Posterior cingulate gyrus (tissue), 11 donors: ENCODE data around the gene OR10Z1.

Source experiments
- DNase-seq, 10 donors: peaks; one replicate each; pipeline versions ENCODE4 v3.0.0 to v3.0.0-alpha.2; 2020 to 2021; ENCODE audit warnings: mixed read lengths in 3 of 10
- intact Hi-C: fragments of 100-400 bp; cut with DNase I; formaldehyde crosslinking; loops from one replicate; pipeline ENCODE4 v1.15.1; 2023

The OR10Z1 gene

GRCh38 chr1:158604968-158605367 lies at the start of gene OR10Z1:
OR10Z1 (plus strand) TSS chr1:158605268; CDS start chr1:158606439, 1,171 bp downstream.
- intact Hi-C loops, result no loop called here
- DNase-seq, result no peak

GRCh38 chr1:158559696-158560095 lies 45.4 kb upstream of the OR10Z1 start:
- DNase-seq, result no peak
- intact Hi-C loops, result no loop called here

DNA sequence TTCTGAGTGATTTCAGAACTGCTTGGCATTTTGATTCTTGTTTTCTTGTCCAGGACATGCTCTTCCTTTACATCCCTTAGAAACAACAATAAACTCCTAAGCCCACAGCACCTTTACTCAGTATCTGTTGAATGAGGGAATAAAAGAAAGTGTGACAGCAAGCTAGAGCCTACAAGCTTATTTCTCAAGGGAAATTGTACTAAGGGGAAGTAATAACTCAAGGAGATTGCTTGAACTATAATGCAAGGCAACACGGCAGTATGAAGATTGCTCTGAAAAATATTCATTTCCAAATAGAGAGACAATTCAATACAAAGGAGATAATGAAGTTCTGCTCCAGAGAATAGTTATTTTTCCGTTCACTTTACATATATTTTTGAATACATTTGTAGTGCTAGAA lies 41.2 kb upstream of the OR10Z1 start:
- intact Hi-C loops, result no loop called here
- DNase-seq, result no peak

GRCh38 chr1:158564608-158565007 lies 40.5 kb upstream of the OR10Z1 start:
- intact Hi-C loops, result no loop called here
- DNase-seq, result no peak

DNA sequence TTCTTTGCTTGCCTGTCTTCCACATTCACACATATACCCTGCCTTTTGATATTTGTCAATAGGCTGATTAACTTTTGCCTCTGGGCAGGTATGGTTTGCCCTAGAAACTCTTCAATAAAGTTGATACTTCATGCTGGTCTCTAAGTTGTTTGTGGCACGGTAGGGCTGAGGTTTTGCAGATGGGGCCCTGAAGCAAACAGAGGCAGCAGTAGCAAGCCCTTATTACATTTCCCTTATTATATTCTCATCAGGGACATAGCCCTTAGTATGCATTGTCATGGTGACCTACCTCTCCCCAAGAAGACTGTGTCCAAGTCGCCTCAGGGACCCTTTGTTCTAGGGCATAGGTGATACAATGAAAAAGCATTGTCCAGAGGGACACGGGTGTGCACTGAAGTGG lies 34.6 kb upstream of the OR10Z1 start, which contains the start of gene OR6P1:
OR6P1 (minus strand) TSS at position 101 of the 400 bp plus-strand sequence. CDS start 6,976 bp downstream, outside the sequence.
- no peak for DNase-seq

GRCh38 chr1:158572226-158572625 lies 32.8 kb upstream of the OR10Z1 start:
- no peak for DNase-seq
- intact Hi-C loops, result no loop called here

More for the DNA sequence above, 34.6 kb upstream of the OR10Z1 start, which contains the start of gene OR6P1:
- intact Hi-C loops, result no loop called here

DNA sequence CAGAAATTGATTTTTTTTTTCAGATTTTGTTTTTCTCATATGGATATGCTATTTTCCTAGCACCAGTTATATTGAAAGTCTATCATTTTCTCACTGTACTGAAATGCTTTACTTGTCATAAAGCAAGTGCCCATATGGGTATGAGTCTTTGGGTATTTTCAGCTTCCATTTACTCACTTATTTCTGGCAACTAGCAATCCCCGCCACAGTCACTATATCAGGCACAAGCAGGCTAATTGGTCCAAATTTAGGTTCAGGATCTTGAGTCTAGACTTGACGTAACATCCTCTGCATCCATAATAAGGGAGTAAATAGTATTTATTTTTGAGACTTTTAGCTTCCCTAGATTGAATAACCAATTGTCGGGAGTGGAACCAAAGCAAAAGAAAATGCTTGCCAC lies 27.5 kb upstream of the OR10Z1 start:
- intact Hi-C loops, result no loop called here
- no peak for DNase-seq

DNA sequence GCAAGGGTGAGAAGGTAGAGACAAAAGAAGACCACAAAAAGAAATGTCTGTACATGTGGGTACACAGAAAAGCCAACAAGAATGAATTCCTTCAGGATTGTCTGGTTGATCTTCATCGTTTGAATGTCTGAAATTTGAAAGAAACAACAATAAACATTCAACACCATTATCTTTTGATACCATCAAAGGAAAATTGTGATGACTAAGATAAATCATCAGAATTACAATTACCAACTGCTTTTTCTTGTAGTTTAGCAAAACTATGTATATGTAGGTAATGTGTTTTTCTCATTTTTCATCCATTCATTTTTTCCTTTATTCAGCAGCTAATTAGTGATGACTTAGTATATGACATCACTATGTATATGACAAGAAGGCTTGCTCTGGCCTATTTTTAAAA lies 25.3 kb upstream of the OR10Z1 start, which contains the start of gene OR10X1:
OR10X1 (minus strand) TSS at position 167 of the 400 bp plus-strand sequence; CDS start at position 167, 0 bp downstream.
- DNase-seq, result no peak
- intact Hi-C loops, result no loop called here

DNA sequence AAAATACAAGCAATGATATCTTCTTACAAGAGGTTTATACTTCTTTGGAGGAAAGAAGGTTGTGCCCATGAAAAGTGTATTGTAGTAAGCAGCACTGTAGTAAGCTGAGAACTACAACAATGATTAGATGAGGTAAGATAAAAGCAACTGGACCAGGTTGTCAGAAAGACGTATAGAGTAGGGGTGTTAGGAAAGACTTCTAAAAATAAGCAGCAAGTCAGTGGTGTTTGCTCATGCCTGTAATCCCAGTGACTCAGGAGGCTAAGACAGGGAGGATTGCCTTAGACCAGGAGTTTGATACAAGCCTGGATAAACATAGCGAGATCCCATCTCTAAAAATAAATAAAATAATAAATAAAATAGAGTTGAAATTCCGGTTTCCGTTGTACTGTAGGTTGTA lies 21.1 kb upstream of the OR10Z1 start:
- intact Hi-C loops, result no loop called here
- DNase-seq, result no peak

GRCh38 chr1:158586942-158587341 lies 18.1 kb upstream of the OR10Z1 start:
- DNase-seq, result no peak
- intact Hi-C loops, result no loop called here

GRCh38 chr1:158600735-158601134 lies 4.3 kb upstream of the OR10Z1 start:
- intact Hi-C loops, result no loop called here
- no peak for DNase-seq

DNA sequence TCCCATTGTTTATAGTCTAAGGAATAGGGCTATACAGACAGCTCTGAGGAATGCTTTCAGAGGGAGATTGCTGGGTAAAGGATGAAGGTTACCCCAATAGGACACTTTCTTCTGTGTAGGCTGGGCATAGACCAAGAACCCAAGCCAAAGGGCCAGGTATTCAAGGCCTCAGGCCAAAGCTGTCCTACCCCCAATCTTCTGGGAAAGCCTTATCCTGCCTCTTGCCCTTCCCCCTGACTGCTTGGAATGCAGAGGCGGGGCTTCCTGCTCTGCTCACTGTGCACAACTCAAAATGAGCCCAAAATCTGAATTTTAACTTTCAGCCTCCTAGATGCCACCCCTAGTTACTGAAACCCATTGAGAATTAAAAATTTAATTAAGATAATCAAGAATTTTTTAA lies 2.2 kb downstream of the OR10Z1 start:
- intact Hi-C loops, result no loop called here
- DNase-seq, result no peak

GRCh38 chr1:158611916-158612315 lies 6.8 kb downstream of the OR10Z1 start:
- intact Hi-C loops, result no loop called here
- DNase-seq, result no peak

- intact Hi-C loops, result no loop called here
- no peak for DNase-seq
These were observed 8.7 kb downstream of the OR10Z1 start for GRCh38 chr1:158613764-158614163.

DNA sequence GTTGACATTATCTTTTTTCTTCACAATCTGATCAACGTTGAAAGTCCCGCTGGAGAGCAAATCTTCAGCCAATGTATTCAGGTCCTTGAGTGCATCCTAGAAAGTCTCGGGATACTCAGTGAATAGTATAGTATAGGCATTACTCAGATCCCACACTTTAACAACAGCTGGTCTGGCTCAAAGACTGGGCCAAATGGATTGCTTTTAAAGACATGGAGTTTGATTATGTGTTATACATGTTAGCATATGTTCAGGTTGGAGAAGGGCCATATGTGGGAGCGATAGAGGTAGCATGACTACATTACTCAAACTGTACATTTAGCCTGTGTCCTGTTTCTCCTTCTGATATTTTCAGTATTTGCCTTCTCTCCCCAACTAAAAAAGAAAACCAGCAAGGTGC lies 33.1 kb downstream of the OR10Z1 start:
- intact Hi-C loops, result no loop called here
- DNase-seq, result no peak

- DNase-seq, result no peak
- intact Hi-C loops, result no loop called here
These were observed 33.8 kb downstream of the OR10Z1 start for GRCh38 chr1:158638904-158639303.

- DNase-seq, result no peak
- intact Hi-C loops, result no loop called here
These were observed 39.4 kb downstream of the OR10Z1 start for GRCh38 chr1:158644449-158644848.

DNA sequence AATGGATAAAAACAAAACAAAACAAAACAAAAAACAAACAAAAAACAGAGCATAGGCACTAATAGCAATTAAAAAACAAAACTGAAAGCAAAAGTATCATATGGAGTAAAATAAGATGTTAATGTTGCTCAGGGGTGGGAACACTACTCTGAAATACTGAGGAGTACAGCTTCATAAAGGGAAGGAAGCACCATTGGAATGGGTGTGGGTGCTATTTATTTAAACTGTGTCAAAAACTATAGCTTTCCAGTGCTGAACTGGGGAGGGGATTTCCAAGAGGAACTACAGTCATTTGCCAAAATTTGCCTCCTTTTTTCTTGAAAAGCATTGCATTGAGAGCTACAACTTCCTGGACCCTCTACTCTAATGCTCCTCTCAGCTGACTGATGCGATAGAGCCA lies 41.4 kb downstream of the OR10Z1 start:
- DNase-seq, result no peak
- intact Hi-C loops, result no loop called here

GRCh38 chr1:158649052-158649451 lies 44.0 kb downstream of the OR10Z1 start:
- DNase-seq, result no peak
- intact Hi-C loops, result no loop called here

- no peak for DNase-seq
- intact Hi-C loops, result no loop called here
These were observed 47.8 kb downstream of the OR10Z1 start for GRCh38 chr1:158652721-158653334.

DNA sequence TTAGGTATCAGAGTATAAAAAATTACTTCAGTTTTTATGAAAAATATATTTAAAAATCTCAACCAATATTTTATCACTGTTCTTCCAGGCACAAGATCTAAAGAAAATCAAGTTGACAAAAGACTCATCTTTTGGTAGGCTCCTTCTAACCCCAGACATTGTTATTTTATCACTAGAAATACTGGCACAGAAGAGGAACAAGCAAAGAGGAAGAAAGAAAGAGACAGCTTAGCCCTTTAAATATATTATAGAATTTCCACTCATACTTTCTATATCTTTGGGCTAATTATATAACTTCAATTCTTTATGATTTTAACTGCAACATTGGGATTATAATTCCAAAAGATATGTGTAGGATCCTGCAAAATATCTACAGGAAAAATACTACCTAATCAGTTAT lies 49.0 kb downstream of the OR10Z1 start:
- DNase-seq, result no peak
- intact Hi-C loops, result no loop called here

DNA sequence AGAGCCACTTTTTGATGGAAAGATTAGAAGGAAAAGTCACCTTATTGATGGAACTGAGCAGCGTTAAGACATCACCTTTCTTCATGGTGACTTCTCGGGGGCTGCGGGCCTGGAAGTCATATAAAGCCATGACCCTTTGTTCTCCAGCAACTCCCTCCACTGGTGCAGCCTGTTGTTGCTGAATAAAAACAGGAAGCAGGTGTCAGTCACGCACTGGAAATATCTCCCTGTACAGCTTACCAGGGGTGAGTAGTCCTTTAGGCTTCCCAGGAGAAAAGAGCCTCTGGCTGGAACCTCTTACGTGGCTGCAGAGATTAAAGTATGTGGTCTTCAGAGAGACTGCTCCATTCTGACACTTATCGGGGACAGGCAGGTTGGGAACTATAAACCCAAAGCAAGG lies 49.5 kb downstream of the OR10Z1 start:
- no peak for DNase-seq
- intact Hi-C loops, result no loop called here
